ENCODE results near the gene PCGF1. TPM values are rescaled to one million over a fixed set of nuclear protein-coding genes. Genes with fewer than 3 reads are reported as not detected.
A peak's percentile ranks its signal among the peaks of the same experiment; 100 is the strongest.

PCGF1 gene
- total and polyA plus RNA-seq, 9 of the 15 experiments (the other 6 are each of a cell fraction or from before 2014, with no cell fraction given), result 20.3 to 45.7 (median 29.3) TPM

GRCh38 chr2:74553892-74554819 is 46.7 kb upstream of the PCGF1 start, which contains the start of the genes DOK1 and LOXL3 (continued):
- TF ChIP-seq E2F8 (IDR thresholded peaks at IDR 0.05; ENCODE audit: low read depth, partially characterized antibody) (peak; percentile 95), ZBTB49 (CRISPR knock-in tag; IDR thresholded peaks at IDR 0.05; ENCODE audit: borderline replicate concordance) (no peak), TAF7 (tag; IDR thresholded peaks at IDR 0.05) (no peak), HDAC6 (IDR thresholded peaks at IDR 0.05; ENCODE audit: low read depth, low read length) (no peak), POLR2H (tag; IDR thresholded peaks at IDR 0.05; ENCODE audit: low read depth) (no peak), ZNF76 (CRISPR knock-in tag; IDR thresholded peaks at IDR 0.05; ENCODE audit: borderline replicate concordance) (no peak), TFAP4 (CRISPR knock-in tag; IDR thresholded peaks at IDR 0.05; ENCODE audit: borderline replicate concordance) (peak; percentile 18; the same call in 1 of the 2 replicates), HLTF (IDR thresholded peaks at IDR 0.05) (no peak), ZNF121 (CRISPR knock-in tag; conservative IDR thresholded peaks at IDR 0.05) (no peak), PREB (CRISPR knock-in tag; IDR thresholded peaks at IDR 0.05) (no peak; the same call in 1 of the 2 replicates), GATA2 (CRISPR knock-in tag; IDR thresholded peaks at IDR 0.05) (no peak), BMI1 (IDR thresholded peaks at IDR 0.05; ENCODE audit: low read length) (no peak), RNF2 (IDR thresholded peaks at IDR 0.05) (no peak), MXI1 (IDR thresholded peaks at IDR 0.05; ENCODE audit: low read depth, low read length) (no peak), NR0B1 (IDR thresholded peaks at IDR 0.05; ENCODE audit: partially characterized antibody) (no peak), ESRRA (IDR thresholded peaks at IDR 0.05; ENCODE audit: borderline replicate concordance, low read depth) (peak; percentile 82), ZNF778 (CRISPR knock-in tag; IDR thresholded peaks at IDR 0.05) (no peak)

Measured in K562 (cell line).